Activated CD8-positive, alpha-beta memory T cell treated with anti-CD3 and anti-CD28 coated beads for 4 hours (primary cell): Measurements from ENCODE around the gene CLCN1.

Source experiments
- DNase-seq, 2 donors: peaks; one replicate each; pipeline ENCODE4 v3.0.0-alpha.2; 2020; ENCODE audit warnings: low read depth in 2 of 2

The CLCN1 gene

GRCh38 chr7:143331179-143331801, 15.4 kb downstream of the CLCN1 start:
- no peak for DNase-seq

DNA sequence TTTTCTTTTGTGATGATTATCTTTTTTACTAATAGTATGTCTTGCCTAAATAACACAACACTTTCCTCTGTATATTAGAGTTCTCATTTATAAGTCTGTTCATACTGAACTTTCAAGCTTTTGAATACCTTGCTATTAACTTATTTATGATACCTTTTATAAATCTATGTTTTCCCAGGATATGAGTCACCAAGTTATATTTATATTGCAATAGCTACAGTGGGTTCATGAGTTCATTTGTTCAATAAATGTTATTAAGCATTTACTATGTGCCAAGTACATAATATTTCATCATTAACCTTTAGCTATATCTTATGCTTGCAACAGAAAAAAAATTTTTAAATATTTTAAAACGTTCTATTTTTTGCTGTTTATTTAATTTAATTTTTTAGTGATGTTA, 18.3 kb downstream of the CLCN1 start:
- DNase-seq, result no peak

DNA sequence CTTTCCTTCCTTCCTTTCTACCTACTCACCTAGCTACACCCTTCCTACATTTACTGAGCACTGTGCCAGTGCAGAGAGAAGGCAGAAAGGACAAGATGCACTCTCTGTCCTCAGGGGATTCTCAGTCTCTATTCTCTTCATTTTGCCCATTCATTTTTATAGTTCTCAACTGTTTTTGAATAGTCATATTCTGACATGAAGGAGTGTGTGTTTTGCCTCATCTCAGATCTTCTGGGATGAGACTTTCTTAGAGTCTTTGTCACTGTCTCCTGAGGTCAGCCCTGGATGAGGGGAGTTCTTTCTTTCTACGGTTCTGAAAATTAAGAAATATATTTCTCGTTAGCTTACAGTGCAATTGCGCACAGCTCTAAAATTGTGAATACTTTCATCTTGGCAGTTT, 21.3 kb downstream of the CLCN1 start:
- no peak for DNase-seq

DNA sequence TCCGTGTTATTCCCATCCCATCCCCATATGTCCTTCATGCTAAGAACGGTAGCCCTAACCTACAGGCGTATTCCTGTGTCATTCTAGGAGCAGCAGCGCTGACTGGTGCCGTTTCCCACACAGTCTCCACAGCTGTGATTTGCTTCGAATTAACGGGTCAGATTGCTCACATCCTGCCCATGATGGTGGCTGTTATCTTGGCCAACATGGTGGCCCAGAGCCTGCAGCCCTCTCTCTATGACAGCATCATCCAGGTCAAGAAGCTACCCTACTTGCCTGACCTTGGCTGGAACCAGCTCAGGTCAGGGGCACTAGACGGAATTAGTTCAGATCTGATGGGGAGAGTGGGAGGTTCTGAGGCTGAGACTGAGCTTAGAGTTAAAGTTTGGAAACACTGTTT, 25.9 kb downstream of the CLCN1 start:
- no peak for DNase-seq

DNA sequence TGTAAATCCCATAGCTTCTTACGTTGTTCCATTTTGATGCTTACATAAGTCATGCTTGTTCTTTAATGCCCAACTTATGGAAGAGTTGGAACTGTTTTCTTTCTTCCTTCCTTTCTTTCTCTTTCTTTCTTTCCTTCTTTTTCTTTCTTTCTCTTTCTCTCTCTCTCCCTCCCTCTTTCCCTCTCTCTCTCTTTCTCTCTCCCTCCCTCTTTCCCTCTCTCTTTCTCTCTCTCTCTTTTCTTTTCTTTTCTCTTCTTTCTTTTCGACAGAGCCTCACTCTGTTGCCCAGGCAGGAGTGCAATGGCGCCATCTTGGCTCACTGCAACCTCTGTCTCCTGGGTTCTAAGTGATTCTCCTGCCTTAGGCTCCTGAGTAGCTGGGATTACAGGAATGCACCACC, 27.7 kb downstream of the CLCN1 start:
- no peak for DNase-seq

- DNase-seq, result peak; percentile 30 to 33
Measured at GRCh38 chr7:143345428-143345900, 29.6 kb downstream of the CLCN1 start.

GRCh38 chr7:143346018-143346417, 30.1 kb downstream of the CLCN1 start:
- DNase-seq, result no peak

DNA sequence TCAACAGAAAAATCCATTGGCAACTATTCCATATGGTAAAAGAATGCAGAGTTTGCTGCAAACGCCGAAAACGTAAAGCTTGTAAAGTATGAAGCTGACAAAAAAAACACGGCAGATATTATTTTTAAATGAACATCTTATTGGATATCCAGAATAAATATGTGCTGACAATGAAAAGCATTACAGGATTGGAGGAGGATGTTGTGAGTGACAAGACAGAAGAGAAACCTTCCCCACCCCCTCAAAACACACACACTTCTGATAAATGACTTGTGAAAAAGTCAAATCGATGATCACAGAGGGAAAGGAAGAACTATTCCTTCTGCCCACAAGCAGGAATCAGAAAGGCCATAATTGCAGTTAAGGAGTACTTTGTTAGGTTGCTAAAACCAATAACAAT, 32.0 kb downstream of the CLCN1 start:
- DNase-seq, result no peak

GRCh38 chr7:143351060-143351459, 35.1 kb downstream of the CLCN1 start:
- no peak for DNase-seq

GRCh38 chr7:143351574-143351973, 35.7 kb downstream of the CLCN1 start:
- DNase-seq, result no peak

- no peak for DNase-seq
Measured at GRCh38 chr7:143352531-143353002, 36.7 kb downstream of the CLCN1 start.

DNA sequence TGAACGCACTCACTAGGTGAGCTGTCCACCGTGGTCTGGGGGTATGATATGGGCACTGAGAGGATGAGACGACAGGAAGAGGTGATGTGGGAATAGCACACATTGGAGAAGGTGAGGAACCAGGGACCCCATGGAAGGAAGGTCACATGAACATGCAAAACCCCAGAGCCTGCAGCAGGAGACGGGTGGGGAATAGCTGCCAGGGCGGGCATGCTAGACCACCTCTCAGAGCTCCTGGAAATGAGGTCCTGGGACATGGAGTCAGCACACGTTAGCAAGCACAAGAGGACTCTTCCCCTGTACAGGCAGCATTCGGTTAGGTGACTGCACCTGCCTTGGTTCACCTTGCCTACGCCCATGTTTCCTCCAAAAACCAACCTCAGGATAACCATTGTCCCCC, 38.5 kb downstream of the CLCN1 start:
- no peak for DNase-seq

GRCh38 chr7:143354965-143355364, 39.1 kb downstream of the CLCN1 start:
- DNase-seq, result no peak

- DNase-seq, result no peak
Measured at GRCh38 chr7:143355450-143356385, 39.8 kb downstream of the CLCN1 start.

DNA sequence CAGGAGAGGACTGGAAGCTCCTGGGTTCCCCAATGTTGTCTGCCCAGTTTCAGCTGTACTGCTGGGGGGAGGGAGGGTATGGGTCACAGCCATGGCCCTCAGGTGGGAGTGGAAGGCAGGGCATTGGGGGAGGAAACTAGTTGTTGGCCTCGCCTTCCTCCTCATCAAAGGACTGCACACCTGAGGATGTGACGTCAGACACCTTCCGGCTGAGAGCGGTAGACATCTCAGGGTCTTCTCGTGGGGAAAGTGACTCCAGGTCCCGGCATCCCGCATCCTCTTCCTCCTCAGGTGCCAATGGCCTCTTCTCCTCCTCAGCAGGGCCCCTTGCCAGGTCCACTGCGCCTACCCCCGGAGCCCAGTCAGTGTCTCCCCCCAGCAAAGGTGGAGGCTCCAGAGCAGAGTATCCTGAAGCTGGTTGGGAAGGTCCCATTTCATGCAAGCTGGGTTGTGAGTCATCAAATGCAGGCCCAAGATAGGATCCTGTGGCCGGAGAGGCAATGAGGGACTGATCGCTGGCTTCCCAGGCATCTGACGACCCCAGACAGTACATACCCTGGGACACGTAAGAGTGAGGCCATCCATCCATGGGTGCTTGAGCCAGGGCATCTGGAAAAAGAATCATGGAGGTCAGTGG, 40.6 kb downstream of the CLCN1 start:
- no peak for DNase-seq

DNA sequence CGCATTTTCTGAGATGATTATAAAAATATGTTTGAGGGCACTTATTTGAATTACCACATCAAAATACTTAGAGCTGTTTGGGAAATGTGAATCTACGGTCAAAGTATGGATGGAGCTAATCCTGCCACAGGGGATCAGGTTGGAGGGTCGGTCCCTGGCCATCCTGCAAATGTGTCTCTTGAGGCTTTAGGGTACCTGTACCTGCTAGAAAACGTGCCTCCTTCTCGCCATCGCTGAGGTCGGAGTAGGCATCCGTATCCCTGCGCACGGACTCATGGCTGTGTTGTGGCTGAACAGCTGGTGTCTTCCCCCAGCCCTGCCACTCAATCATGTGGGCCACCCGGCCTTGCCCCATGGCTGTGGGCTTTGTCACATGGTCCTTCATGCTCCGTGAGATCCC, 42.7 kb downstream of the CLCN1 start:
- DNase-seq, result no peak

GRCh38 chr7:143359771-143360353, 44.0 kb downstream of the CLCN1 start:
- DNase-seq, result no peak

GRCh38 chr7:143360788-143361551, 45.1 kb downstream of the CLCN1 start:
- no peak for DNase-seq

DNA sequence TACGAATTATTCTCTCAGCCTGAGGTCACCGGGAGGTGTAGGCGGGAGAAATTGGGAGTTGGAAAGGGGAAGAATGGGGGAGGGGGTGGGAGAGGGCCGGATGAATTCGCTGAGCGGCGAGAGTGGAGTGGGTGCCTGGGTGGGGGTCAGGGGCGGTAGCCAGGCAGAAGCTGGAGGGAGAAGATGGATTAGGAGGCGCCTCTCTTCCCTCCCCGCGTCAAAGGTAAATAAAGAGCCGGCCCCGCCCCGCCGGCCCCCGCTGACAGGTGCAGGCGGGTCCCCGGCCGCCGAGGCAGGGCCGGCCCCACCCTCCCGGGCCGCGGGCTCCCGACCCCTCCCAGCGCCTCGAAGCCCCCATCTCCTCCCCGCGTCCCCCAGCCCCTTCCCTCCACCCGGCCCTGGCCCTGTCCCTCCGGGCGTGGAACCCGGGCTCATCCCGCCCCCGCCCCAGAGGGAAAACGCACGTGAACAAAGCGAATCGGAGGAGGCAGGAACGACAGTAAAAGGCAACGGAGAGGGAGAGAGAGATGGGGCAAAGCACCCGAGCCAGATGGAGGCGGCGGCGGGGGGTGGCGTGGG, 45.7 kb downstream of the CLCN1 start:
- no peak for DNase-seq

- DNase-seq, result no peak
Measured at GRCh38 chr7:143362131-143363015, 46.5 kb downstream of the CLCN1 start, which contains the start of gene FAM131B. Gene FAM131B (minus strand): TSS chr7:143362713. CDS start chr7:143362603, 110 bp downstream.
